HG02870 (cell line): Measurements from ENCODE around the gene KIF6.

Source experiments
- ATAC-seq: cut with Tn5 transposase; IDR thresholded peaks from one replicate; pipeline ENCODE4 v1.9.1; 2021; ENCODE audit warnings: mild to moderate bottlenecking, moderate library complexity; ENCODE audit not compliant: unreplicated experiment

KIF6 gene

DNA sequence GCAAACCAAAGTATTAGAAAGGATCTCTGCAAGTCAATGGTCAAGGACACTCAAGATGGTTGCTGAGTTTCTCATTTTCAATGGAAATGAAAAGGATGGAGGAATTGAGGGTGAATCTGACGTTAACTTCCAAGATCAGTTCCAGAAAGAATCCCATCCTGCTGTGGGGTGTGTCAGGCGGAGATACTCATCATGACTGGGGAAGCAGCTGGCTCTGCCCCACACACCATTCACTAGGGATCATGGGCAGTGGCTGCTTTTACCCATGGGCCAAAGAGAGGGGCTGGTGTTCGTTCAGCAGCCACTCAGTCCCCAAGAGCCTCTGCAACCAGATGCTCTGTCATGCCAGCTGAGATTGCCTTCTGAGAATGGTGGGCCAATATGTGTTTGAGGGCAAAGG is 300.4 kb downstream of the KIF6 start:
- no peak for ATAC-seq

DNA sequence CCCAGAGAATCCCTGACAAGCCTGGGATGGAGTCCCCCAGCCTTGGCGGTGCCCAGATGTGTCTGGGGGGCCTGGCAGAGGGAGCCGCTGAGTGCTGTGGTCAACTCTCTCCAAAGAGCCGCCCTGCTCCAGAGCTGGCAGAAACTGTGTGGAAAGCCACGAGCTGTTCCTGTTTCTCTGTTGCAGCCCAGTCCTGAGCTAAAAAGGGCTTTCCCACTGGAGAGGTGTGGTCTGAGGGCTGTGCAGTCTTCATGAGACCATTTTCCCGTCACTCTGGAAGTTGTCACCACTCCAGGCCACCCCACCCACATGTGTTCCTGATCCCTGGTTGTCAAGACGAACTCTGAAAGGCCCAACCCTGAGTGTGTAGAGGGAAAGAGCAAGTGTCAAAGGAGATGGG is 303.0 kb downstream of the KIF6 start:
- ATAC-seq, result no peak

DNA sequence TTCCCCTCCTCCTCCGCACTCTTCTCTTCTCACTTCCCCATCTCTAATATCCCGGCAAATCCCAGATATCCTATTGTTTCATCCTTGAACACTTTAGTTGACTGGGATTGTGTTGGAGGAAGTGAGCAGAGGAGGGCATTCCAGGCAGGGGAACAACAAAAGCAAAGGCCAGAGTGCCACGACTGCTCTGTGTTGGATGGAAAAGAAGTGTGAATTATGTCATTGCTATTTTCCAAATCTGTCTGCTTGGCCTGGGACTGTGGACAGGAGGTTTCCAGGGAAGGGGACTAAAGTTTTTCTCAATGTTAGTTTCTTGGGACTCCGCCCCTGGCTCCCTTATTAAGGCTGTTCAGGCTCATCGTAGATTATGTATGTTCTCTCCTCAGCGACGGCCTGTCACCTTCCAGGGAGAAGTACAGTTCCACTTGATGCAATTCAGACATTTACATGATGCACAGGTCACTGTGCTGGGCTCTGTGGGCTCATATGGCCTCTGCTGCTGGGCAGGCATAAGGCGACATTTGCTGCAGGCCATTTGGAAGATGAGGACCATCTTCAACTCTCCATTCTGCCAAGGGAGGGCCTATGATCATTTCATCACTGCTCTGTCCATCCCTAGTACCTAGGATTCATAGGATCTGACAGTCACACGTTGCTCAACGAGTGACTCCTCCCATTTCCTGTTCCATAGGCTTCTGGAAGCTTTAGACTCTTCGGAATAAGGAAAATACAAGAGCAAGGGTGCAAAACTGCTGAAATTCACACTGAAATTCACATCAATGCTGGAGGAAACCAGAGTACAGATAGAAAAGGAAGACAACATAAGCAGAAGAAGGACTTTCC is 303.6 kb downstream of the KIF6 start:
- ATAC-seq, result no peak

- no peak for ATAC-seq
These were observed 304.6 kb downstream of the KIF6 start for GRCh38 chr6:39420300-39421265.

- ATAC-seq, result no peak
These were observed 305.6 kb downstream of the KIF6 start for GRCh38 chr6:39419607-39420006.

DNA sequence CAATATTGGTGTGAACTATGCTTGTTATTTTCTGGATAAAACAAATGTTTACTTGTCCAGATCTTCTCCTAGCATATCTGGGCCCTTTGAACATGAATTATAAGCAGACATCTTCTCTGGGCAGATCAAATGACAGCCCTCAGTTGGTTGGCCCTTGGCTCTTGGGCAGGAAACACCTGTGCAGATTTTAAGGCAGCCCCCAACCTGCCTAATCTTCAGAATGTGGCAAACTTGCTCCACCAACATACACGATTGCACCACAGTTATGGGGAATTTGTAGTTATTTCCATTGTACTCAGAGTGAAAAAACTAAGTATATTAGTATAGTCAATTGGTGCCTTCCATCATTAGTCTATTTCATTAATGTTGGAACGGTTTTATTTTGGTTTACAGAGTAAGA is 307.8 kb downstream of the KIF6 start:
- no peak for ATAC-seq

DNA sequence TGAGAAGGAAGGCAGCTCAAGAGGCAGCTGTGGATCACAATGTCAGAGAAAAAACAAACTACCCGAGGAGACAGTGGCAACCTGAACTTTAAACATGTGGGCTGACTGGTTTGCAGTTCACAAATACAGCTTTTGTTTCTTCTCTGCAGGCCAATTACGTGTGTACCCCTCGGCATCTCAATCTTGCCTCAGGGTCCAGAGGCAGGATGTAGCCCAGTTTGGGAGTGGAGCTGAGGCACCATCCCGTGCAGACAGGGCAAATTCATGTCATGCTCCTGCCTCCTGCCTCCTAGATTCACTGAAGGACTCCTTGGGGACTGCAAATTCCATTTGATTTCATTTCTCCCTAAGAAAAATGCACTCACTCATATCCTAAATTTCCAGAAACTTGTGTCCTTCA is 308.5 kb downstream of the KIF6 start:
- no peak for ATAC-seq

GRCh38 chr6:39416026-39416425 is 309.2 kb downstream of the KIF6 start:
- no peak for ATAC-seq

GRCh38 chr6:39415482-39415881 is 309.7 kb downstream of the KIF6 start:
- no peak for ATAC-seq

DNA sequence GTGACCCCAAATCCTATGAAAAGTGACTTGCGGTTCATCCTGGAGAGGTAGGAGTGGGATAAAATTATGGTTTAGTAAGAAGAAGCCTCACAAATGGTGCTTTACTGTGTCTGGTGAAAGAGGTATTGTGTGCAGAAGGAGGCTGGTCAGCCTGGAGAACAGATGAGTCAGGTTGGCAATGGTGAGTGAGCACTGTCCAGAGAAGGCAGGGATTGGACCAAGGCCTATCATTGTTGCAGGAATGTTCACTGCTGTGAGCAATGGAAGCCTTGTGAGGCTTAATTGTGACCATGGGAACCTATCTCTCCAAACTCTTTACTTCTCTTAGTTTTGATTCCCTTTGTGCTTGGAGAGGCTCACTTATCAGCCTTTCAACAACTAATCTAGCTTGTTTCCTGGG is 313.7 kb downstream of the KIF6 start:
- ATAC-seq, result no peak

DNA sequence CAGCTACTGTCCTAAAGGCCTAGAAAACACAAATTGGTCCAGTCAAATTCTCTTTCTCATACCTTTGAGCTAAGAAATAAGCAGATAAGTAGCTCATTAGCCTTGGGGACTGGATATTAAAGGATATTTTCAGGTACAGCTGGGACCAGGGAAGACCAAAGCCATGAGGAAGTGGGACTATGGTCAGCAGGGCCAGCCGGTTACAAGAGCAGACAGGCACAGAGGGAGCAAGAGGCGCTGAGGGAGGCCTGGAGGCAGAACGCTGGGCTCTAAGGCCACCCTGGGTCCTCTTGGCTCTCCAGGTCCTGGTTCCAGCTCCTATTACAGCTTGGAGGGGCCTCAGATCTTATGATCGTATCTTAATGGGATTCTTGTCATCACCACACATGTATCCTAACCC is 314.2 kb downstream of the KIF6 start:
- ATAC-seq, result no peak

GRCh38 chr6:39409889-39410288 is 315.3 kb downstream of the KIF6 start:
- ATAC-seq, result no peak

- peak; percentile 89 for ATAC-seq
These were observed 317.7 kb downstream of the KIF6 start for GRCh38 chr6:39407446-39407993.

- no peak for ATAC-seq
These were observed 320.9 kb downstream of the KIF6 start for GRCh38 chr6:39404312-39404711.

GRCh38 chr6:39403304-39403703 is 321.9 kb downstream of the KIF6 start:
- no peak for ATAC-seq

- no peak for ATAC-seq
These were observed 322.9 kb downstream of the KIF6 start for GRCh38 chr6:39402239-39402751.

DNA sequence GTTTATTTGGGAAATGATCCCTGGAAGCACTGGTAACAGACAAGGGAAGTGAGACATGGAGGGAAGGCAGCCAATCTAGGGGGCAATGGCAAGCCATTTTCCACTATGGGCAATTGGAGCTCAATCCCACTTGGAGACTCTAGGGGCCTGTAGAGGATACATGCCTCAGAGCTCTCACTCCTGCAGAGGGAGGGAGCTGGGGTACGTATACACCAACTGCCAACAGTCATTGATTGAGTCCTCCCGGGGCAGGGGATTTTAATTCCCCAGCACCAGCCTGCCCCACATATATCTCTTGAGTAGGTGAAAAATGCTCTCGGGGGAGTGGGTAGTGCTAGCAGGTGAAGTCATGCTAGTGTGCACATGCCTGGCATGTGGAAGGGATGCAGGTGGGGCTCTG is 323.8 kb downstream of the KIF6 start:
- ATAC-seq, result no peak

- no peak for ATAC-seq
These were observed 325.2 kb downstream of the KIF6 start for GRCh38 chr6:39400026-39400425.

- no peak for ATAC-seq
These were observed 328.4 kb downstream of the KIF6 start for GRCh38 chr6:39396854-39397253.

GRCh38 chr6:39393075-39393474 is 332.1 kb downstream of the KIF6 start:
- no peak for ATAC-seq

- no peak for ATAC-seq
These were observed 334.0 kb downstream of the KIF6 start for GRCh38 chr6:39391182-39391581.

- no peak for ATAC-seq
These were observed 335.8 kb downstream of the KIF6 start for GRCh38 chr6:39389484-39389767.
